Immature natural killer cell (primary cell): ENCODE data around the gene CELF2. TPM values are rescaled to one million over a fixed set of nuclear protein-coding genes. Genes with fewer than 3 reads are reported as not detected.

ENCODE experiments used
- DNase-seq, 3 donors: peaks; one replicate each; pipeline ENCODE4 v3.0.0; 2022; ENCODE audit warnings: mixed read lengths in 1 of 3
- H3K27ac Mint-ChIP-seq, 6 donors: one replicate each; pipeline ENCODE4 v1.8.0; 2020; ENCODE audit warnings: mixed read lengths in 6 of 6, mild to moderate bottlenecking in 5 of 6, inconsistent platforms in 4 of 6, moderate library complexity in 3 of 6
- H3K27me3 Mint-ChIP-seq, 3 donors: one replicate each; pipeline ENCODE4 v1.8.0; 2020 to 2021; ENCODE audit warnings: low read depth in 3 of 3, mild to moderate bottlenecking in 3 of 3, mixed read lengths in 3 of 3, moderate library complexity in 3 of 3, inconsistent platforms in 1 of 3
- H3K36me3 Mint-ChIP-seq, 3 donors: one replicate each; pipeline ENCODE4 v1.8.0; 2020; ENCODE audit warnings: mixed read lengths in 3 of 3, inconsistent platforms in 2 of 3, mild to moderate bottlenecking in 2 of 3
- H3K4me1 Mint-ChIP-seq, 2 donors: one replicate each; pipeline ENCODE4 v1.8.0; 2020; ENCODE audit warnings: inconsistent platforms in 2 of 2, mild to moderate bottlenecking in 2 of 2, mixed read lengths in 2 of 2, moderate library complexity in 1 of 2
- H3K4me3 Mint-ChIP-seq, 5 donors: one replicate each; pipeline ENCODE4 v1.8.0; 2020; ENCODE audit warnings: mild to moderate bottlenecking in 5 of 5, mixed read lengths in 5 of 5, inconsistent platforms in 3 of 5, moderate library complexity in 3 of 5
- H3K9me3 Mint-ChIP-seq, 6 donors: one replicate each; pipeline ENCODE4 v1.8.0; 2020; ENCODE audit warnings: mild to moderate bottlenecking in 6 of 6, mixed read lengths in 6 of 6, inconsistent platforms in 4 of 6, moderate library complexity in 3 of 6
- polyA plus RNA-seq, 3 donors: library from polyadenylated mRNA; unstranded; fragments of 300-500 nt; fragmentation: Illumina TruSeq; gene quantifications; one replicate each; pipeline ENCODE4 v1.2.3, GENCODE V29; 2021

CELF2 gene
- polyA plus RNA-seq, 3 donors from 2014 or later, result 64.2 to 174 (median 95.4) TPM

- H3K36me3 Mint-ChIP-seq, result peaks cover 0 to 3% (median 0%) of the 10 kb centered on the region in 3 donors
- DNase-seq, result no peak
- H3K27ac Mint-ChIP-seq, result no peak overlapping the region
These were observed 8.0 kb upstream of the CELF2 start for GRCh38 chr10:11009471-11010308.

DNA sequence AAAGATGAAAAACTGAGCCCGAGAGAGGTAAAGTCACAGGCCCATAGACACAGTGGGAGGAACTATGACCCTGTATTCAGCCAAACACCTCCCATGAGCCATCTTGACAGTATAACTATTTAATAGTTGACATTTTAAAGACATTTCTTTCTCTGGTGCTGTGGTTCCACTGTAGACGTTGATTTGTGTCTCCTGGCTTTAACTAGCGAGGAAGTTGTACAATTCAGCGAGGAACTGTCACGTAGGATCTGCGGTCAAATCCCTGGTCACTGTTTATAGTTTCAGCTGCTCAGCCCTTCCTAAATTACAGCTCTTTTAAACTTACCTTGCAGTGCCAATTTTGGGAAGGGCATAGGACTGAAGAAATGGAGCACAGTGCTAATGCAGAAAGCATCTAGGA, 7.1 kb upstream of the CELF2 start:
- no peak for DNase-seq
- H3K36me3 Mint-ChIP-seq, result peaks cover 0 to 3% (median 0%) of the 10 kb centered on the region in 3 donors
- peaks cover 4 to 29% (median 18%) of the 10 kb centered on the region in 3 donors for H3K27me3 Mint-ChIP-seq
- no peak overlapping the region for H3K27ac Mint-ChIP-seq
- no peaks in the 10 kb centered on the region for H3K9me3 Mint-ChIP-seq
- no peaks in the 10 kb centered on the region for H3K4me1 Mint-ChIP-seq
- no peak overlapping the region for H3K4me3 Mint-ChIP-seq

More at GRCh38 chr10:11009471-11010308, 8.0 kb upstream of the CELF2 start:
- Mint-ChIP-seq H3K4me3 (no peak overlapping the region), H3K4me1 (no peaks in the 10 kb centered on the region), H3K9me3 (no peaks in the 10 kb centered on the region), H3K27me3 (peaks cover 7 to 23% (median 19%) of the 10 kb centered on the region in 3 donors)

- no peak for DNase-seq
- Mint-ChIP-seq H3K4me3 (no peak overlapping the region), H3K27ac (no peak overlapping the region), H3K4me1 (no peaks in the 10 kb centered on the region), H3K36me3 (peaks cover 0 to 3% (median 0%) of the 10 kb centered on the region in 3 donors), H3K27me3 (peaks cover 5 to 27% (median 18%) of the 10 kb centered on the region in 3 donors), H3K9me3 (no peaks in the 10 kb centered on the region)
These were observed 6.2 kb upstream of the CELF2 start for GRCh38 chr10:11011436-11011835.

GRCh38 chr10:11011984-11012383, 5.7 kb upstream of the CELF2 start:
- Mint-ChIP-seq H3K27ac (no peak overlapping the region), H3K4me1 (peaks cover under 1% of the 10 kb centered on the region in 2 donors), H3K27me3 (peaks cover 5 to 32% (median 19%) of the 10 kb centered on the region in 3 donors), H3K9me3 (no peaks in the 10 kb centered on the region), H3K4me3 (no peak overlapping the region), H3K36me3 (peaks cover 0 to 3% (median 0%) of the 10 kb centered on the region in 3 donors)
- DNase-seq, result no peak

- no peak overlapping the region for H3K27ac Mint-ChIP-seq
- H3K36me3 Mint-ChIP-seq, result peaks cover 0 to 3% (median 0%) of the 10 kb centered on the region in 3 donors
- H3K4me3 Mint-ChIP-seq, result no peak overlapping the region
- peaks cover 5 to 36% (median 22%) of the 10 kb centered on the region in 3 donors for H3K27me3 Mint-ChIP-seq
- peaks cover 5% of the 10 kb centered on the region in 2 donors for H3K4me1 Mint-ChIP-seq
- H3K9me3 Mint-ChIP-seq, result no peaks in the 10 kb centered on the region
- no peak for DNase-seq
These were observed 5.0 kb upstream of the CELF2 start for GRCh38 chr10:11012421-11013295.

DNA sequence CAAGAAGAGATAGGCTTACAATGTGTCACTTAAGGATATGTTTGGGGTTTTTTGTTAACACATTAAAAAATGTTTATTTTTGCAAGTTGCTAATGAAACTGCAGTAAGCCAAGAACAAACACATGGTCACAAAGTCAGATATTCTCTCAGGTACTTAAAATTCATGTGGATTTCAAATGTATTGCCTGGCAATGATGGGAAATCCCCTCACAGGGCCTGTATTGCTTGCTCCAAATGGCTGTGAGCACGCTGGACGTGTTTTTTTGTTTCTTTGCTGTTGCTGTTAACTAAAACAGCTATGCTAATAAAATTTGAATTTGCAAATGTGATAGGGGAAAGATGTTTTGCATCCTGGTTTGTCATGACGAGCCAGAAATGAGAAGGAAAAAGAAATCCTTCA, 3.8 kb upstream of the CELF2 start:
- Mint-ChIP-seq H3K4me1 (peaks cover 8 to 9% of the 10 kb centered on the region in 2 donors), H3K27me3 (peaks cover 8 to 40% (median 22%) of the 10 kb centered on the region in 3 donors), H3K36me3 (peaks cover 0 to 3% (median 0%) of the 10 kb centered on the region in 3 donors), H3K9me3 (no peaks in the 10 kb centered on the region), H3K27ac (no peak overlapping the region), H3K4me3 (no peak overlapping the region)
- no peak for DNase-seq

DNA sequence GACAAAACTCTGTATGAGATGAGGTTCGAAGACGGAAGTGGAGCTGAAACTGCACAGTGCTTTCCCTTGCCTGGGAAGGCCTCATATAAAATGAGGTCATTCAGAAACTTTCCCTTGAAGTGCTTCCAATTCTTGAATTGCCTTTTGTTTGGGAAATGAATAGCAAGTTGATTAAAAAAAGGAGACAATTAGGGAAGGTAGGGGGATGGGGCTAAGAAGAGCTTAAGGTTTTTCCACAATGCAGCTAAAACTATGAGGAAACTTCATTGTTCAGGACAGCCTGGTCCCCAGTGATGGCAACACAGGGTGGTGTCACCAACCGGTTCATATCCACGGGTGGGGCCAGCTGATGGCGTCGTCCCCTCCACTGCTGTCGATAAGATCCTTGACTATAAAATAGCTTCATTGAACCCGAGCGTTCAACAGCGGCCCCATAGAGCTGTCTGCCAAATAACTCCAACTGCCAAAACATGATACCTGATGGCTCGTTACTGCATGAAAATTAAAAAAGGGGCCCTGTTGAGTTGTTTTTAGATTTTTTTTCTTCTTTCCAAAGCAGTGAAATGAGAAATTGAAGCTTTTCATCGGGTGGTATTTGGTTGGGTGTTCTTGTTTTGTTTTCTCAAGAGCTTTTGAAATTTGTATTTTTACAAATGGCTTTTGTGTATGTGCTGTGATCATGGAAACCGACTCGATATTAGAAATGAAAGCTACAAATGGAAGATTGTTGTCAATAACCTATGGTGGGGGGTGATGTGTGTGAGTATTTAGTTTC, 2.8 kb upstream of the CELF2 start:
- DNase-seq, result no peak
- H3K4me1 Mint-ChIP-seq, result peaks cover 10 to 12% of the 10 kb centered on the region in 2 donors
- peaks cover 12 to 49% (median 30%) of the 10 kb centered on the region in 3 donors for H3K27me3 Mint-ChIP-seq
- H3K4me3 Mint-ChIP-seq, result no peak overlapping the region
- peaks cover 0 to 3% (median 0%) of the 10 kb centered on the region in 3 donors for H3K36me3 Mint-ChIP-seq
- no peaks in the 10 kb centered on the region for H3K9me3 Mint-ChIP-seq
- no peak overlapping the region for H3K27ac Mint-ChIP-seq

- Mint-ChIP-seq H3K9me3 (no peaks in the 10 kb centered on the region), H3K36me3 (peaks cover 0 to 3% (median 0%) of the 10 kb centered on the region in 3 donors), H3K27ac (no peak overlapping the region), H3K27me3 (peaks cover 14 to 45% (median 29%) of the 10 kb centered on the region in 3 donors), H3K4me1 (peaks cover 10 to 12% of the 10 kb centered on the region in 2 donors), H3K4me3 (no peak overlapping the region)
- DNase-seq, result no peak
These were observed 2.2 kb upstream of the CELF2 start for GRCh38 chr10:11015446-11015934.

GRCh38 chr10:11017000-11017569, 587 bp upstream of the CELF2 start:
- Mint-ChIP-seq H3K4me3 (peak overlapping the region; percentile 62 to 77 (median 76)), H3K27me3 (peaks cover 18 to 51% (median 28%) of the 10 kb centered on the region in 3 donors), H3K4me1 (peaks cover 10 to 12% of the 10 kb centered on the region in 2 donors), H3K9me3 (no peaks in the 10 kb centered on the region), H3K36me3 (peaks cover 0 to 3% (median 0%) of the 10 kb centered on the region in 3 donors), H3K27ac (no peak overlapping the region)
- peak in 1 of 3 donors; percentile 9 for DNase-seq

DNA sequence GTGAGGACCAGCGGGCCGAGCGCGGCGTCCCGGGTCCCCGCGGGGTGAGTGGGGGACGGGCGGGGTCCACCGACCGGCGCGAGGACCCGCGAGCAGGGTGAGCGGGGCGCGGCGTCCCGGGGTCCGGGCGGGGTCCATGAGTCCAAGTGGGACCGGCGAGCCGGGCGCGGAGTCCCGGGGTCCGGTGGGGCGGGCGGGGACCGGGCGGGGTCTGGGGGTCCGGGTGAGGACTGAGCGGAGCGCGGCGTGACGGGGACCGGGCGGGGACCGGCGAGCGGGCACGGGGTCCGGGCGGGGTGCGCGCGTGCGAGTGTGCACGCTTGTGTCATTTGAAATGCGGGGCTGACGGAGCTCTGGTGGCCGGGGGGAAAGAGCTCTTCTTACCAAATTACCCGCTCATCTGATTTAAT, 765 bp downstream of the CELF2 start:
- no peaks in the 10 kb centered on the region for H3K9me3 Mint-ChIP-seq
- H3K27ac Mint-ChIP-seq, result no peak overlapping the region
- H3K4me3 Mint-ChIP-seq, result peak overlapping the region; percentile 72 to 83 (median 79)
- peaks cover 10 to 12% of the 10 kb centered on the region in 2 donors for H3K4me1 Mint-ChIP-seq
- no peak for DNase-seq
- peaks cover 19 to 47% (median 21%) of the 10 kb centered on the region in 3 donors for H3K27me3 Mint-ChIP-seq
- H3K36me3 Mint-ChIP-seq, result peaks cover 0 to 3% (median 0%) of the 10 kb centered on the region in 3 donors

DNA sequence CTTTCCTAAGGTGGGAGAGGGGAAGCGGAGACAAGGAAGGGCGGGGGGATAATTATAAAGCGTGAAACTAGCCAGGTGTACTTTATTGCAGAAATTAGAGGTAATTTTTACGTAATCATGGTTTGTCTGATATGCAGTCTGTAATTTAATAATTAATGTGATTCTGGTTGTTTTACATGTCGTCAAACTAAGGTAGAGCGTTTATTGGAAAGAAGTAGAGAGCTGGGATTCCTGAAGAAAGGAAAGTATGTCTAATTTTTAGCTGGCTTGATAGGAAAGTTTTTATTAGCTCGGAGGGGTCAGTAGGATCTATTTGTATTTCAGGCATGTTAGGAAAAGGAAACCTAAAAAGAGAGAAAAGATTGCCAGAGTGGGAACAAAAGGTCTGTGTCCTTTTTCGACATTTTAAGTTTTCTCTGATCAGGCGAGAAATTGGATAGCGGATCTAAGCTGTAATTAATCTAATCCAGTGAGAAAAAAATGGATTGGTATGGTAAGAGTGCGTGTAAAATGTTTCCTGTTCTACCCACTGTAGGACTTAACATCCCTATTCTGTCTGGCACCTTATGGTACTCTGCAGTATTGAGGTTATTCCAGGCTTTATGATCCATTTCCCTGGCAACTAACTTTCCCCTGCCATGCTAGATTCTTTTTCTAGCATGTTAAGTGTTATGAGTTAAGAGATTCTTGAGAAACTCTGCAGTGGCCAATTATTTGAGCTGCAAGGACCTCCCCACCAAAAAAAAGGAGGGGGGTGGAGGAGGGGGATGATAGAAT, 1.4 kb downstream of the CELF2 start:
- Mint-ChIP-seq H3K27me3 (peaks cover 19 to 45% (median 22%) of the 10 kb centered on the region in 3 donors), H3K9me3 (no peaks in the 10 kb centered on the region), H3K36me3 (peaks cover 0 to 3% (median 0%) of the 10 kb centered on the region in 3 donors), H3K27ac (no peak overlapping the region), H3K4me3 (peak overlapping the region; percentile 72 to 83 (median 79)), H3K4me1 (peaks cover 10 to 12% of the 10 kb centered on the region in 2 donors)
- DNase-seq, result no peak
